Right renal cortex interstitium (tissue), 3 donors: ENCODE data around the gene LZTFL1. TPM values are rescaled to one million over a fixed set of nuclear protein-coding genes. Genes with fewer than 3 reads are reported as not detected.
"Not testable (repeated sequence)": the region's sequence is repeated elsewhere in the genome, so short reads cannot be mapped to it uniquely, and the experiment has no call there.

Experiments used
- DNase-seq, 3 donors: peaks; one replicate each; pipeline ENCODE4 v3.0.0-alpha.2; 2013; ENCODE audit warnings: low read depth in 3 of 3, low spot score in 2 of 3
- polyA plus RNA-seq, 3 donors: library from polyadenylated mRNA; unstranded; fragments of 120-200 nt; gene quantifications; one replicate each; pipeline ENCODE4 v1.2.1, GENCODE V29; 2013; ENCODE audit not compliant: insufficient read length in 3 of 3

The LZTFL1 gene
- polyA plus RNA-seq, 3 donors, result 61.9 to 73.8 (median 71.6) TPM

DNA sequence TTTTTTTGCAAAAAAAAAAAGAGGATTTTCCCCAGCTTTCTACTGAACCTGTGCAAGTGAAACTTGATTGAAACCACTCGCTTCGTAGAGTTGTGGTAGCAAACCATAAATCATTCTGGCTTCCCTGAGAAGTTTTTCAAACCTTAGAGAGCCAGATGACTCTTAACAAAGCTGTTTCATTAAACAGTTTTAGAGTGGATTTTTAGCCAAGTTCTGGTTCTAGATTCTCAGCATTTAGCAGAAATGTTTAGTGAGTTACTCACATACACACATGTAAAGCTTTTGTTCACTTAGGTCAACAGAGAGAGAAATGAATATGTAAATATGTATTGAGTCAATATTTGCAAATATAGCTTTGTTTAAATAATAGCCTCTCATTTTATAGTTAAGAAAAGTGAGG lies 26.3 kb upstream of the LZTFL1 start:
- no peak for DNase-seq

GRCh38 chr3:45865563-45865962 lies 23.6 kb upstream of the LZTFL1 start:
- no peak for DNase-seq

- no peak for DNase-seq
Observed at GRCh38 chr3:45864760-45865519, 23.0 kb upstream of the LZTFL1 start.

DNA sequence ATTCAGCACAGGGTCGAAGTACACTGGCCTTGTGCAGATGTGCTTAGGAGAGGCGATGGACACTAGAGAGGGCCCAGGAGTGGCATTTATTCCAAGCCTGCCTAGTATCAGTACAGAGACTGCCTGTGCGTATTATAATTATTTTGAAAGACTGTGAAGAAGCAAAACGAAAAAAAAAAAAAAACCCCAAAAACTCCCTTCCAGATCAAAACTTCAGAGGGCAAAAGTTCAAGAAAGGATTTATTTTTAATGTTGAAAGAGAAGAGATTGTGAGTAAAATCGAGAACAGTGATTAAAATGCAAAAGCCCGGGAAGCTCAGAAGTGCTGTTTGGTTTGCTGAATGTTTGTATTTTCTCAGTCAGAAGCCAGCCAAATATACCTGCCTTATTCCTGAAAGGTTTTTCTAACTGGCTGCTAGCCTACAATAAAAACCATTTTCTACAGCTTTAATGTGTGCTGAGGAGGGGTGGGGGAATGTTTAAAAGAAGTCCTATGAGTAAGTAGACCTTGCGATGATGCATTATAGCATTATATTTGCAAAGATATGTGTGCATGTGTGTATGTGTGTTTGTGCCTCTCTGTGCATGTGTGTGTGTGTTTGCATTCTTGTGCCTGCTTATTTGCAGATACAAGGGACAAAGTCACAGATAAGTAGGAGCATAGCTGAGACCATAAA lies 19.3 kb upstream of the LZTFL1 start:
- DNase-seq, result no peak

GRCh38 chr3:45860481-45860880 lies 18.6 kb upstream of the LZTFL1 start:
- DNase-seq, result no peak

- DNase-seq, result no peak
Observed at GRCh38 chr3:45858809-45859543, 17.1 kb upstream of the LZTFL1 start.

DNA sequence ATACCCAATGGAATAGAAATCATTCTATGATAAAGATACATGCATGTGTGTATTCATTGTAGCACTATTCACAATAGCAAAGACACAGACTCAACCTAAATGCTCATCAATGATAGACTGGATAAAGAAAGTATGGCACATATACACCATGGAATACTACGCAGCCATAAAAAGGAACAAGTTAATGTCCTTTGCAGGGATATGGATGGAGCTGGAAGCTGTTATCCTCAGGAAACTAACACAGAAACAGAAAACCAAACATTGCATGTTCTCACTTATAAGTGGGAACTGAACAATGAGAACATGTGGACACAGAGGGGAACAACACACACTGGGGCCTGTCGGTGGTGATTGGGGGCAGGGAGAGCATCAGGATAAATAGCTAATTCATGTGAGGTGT lies 15.1 kb upstream of the LZTFL1 start:
- not testable (repeated sequence) for DNase-seq

DNA sequence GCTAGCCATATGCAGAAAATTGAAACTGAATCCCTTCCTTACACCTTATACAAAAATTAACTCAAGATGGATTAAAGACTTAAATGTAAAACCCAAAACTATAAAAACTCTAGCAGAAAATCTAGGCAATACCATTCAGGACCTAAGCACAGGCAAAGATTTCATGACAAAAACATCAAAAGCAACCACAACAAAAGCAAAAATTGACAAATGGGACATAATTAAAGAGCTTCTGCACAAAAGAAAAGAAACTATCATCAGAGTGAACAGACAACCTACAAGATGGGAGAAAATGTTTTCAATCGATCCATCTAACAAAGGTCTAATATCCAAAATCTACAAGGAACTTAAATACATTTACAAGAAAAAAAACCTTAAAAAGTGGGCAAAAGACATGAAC lies 14.4 kb upstream of the LZTFL1 start:
- DNase-seq, result not testable (repeated sequence)

- no peak for DNase-seq
Observed at GRCh38 chr3:45852828-45853227, 10.9 kb upstream of the LZTFL1 start.

DNA sequence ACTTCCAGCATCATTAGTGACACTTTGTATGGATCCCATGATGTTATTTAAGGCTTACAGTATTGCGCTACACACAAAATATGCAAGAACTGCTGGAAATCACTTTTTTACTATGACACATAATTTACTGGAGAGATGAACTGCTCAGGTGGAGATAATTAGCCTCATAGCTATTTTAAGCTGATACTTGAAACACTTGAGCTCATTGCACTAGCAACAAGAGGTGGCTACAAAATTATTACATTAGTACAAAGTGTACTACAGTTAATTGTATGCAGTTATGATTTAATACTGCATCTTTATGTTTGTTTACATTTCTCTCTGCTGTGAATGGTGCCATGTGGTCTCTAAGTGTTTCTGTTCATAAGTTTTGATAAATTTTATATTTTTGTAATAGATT lies 6.5 kb upstream of the LZTFL1 start:
- no peak for DNase-seq

GRCh38 chr3:45844616-45845015 lies 2.7 kb upstream of the LZTFL1 start:
- DNase-seq, result no peak

DNA sequence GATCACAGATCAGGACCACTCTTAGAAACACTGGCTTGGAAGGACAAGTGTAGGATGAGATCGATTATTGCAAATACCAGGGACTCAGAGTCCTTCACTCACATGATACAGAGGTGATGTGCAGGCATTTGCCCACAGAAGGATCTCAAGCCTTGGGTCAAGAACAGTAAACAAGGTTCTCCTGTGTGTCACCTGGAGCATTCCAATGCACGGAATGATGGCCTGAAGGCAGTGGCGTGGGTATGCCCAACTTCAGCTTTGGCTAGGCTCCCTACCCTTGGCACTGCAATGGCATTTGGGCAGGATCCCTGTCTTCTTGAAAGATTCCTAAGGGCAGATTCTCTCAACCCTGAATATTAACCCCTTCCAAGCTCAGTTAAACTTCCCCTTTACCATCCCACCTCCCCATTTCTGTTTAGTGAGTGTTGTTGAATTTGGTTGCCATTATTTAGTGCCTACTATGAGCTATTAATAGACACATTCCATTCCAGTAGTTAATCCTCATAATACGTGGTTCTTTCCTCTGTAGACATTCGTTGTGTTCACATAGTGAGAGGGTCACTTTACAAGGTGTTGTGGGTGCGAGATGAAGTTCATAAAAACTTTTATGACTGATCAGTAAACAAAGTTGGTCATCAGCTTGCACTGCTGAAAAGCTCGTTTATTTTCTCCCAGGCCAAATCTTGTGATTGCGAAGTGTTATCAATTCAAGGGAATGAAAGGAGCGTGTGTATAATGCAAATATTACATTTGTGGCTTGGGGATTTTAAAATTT lies 1.1 kb upstream of the LZTFL1 start:
- DNase-seq, result no peak

DNA sequence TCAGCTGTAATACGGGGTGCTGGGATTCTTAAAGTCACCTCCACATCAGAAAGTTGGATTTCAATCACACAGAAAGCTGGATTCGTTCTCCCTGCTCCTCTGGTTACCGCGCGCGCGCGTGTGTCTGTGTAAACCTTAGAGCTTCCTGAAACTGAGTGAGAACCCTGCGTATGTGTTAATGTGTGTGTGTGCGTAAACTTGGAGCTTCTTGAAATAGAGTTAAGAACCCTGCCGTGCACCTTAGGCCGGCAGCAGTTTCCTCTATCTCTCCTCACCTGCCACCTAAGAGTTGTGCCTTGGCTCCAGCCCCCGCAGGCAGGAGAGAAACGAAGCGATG lies 531 bp downstream of the LZTFL1 start:
- DNase-seq, result peak; percentile 4 to 12 (median 8)

- DNase-seq, result no peak
Observed at GRCh38 chr3:45838466-45838865, 3.5 kb downstream of the LZTFL1 start.

- DNase-seq, result no peak
Observed at GRCh38 chr3:45832699-45833098, 9.2 kb downstream of the LZTFL1 start.

- DNase-seq, result no peak
Observed at GRCh38 chr3:45830121-45830520, 11.8 kb downstream of the LZTFL1 start.

DNA sequence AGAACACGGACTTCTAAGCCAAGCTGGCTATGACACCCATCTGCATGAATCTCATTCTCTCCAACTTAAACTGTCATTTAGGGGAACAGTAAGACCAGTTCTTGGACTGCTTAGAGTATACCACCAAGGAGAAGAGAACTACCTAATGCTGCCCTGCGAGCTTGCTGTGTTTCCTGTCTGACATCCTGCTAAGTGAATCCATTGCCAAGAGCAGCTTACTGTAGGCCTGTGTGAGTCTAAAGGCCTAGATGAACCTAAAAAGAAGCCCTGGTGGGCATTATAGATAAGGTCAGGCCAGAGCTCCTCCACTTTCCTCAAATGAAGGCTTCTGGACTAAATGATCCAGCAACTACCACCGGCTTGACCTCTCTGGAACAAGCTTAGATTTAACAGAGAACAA lies 15.0 kb downstream of the LZTFL1 start:
- DNase-seq, result no peak

DNA sequence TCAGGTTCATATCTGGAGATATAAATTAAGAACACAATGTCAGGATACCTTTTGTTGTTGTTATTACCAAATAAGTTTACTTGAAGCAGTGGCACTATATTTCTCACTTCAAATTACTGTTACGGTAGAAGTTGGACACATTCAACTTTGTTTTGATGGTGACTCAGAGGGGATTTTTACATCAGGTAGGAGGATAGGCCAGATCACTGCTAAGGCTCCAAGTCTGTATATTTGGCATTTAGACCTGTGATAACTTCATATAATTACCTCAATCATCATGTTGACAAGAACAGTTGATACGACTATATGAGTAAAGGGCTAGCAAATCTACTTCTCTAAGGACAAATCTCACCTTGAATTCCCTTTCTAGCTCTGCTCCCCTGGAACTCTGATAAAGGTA lies 15.6 kb downstream of the LZTFL1 start:
- no peak for DNase-seq

- DNase-seq, result no peak
Observed at GRCh38 chr3:45821127-45821526, 20.8 kb downstream of the LZTFL1 start.

GRCh38 chr3:45819543-45819942 lies 22.4 kb downstream of the LZTFL1 start:
- DNase-seq, result no peak
